ENCODE measurements around the gene ULK4.
"Not testable (repeated sequence)": the region's sequence is repeated elsewhere in the genome, so short reads cannot be mapped to it uniquely, and the experiment has no call there.

ULK4 gene

GRCh38 chr3:41418961-41419691 lies 542.8 kb downstream of the ULK4 start:
- no peak for TF ChIP-seq CTCF (conservative IDR thresholded peaks at IDR 0.05; ENCODE audit: low read length)
- no peak overlapping the region for H3K4me3 ChIP-seq (ENCODE audit: low read length)
- peak; percentile 1 for DNase-seq (ENCODE audit: low read depth)

DNA sequence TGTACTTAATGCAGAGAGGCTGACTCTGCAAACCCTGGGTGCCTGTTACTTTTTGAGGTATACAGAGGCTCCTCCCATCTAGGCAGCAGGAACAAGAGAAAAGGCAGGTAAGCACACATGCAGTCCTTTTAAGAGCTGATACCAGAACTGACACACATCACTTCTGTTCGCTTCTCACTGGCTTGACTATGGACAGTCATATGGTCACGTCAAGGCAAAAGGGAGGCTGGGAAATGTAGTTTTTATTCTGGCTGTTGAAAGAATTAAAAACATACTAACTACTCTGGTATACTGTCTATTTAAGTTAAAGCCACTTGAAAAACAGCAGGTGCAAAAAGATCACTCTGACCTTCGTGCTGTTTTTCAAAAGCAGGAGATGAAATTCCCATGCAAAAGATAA lies 544.3 kb downstream of the ULK4 start:
- H3K4me3 ChIP-seq (ENCODE audit: low read length), result no peak overlapping the region
- DNase-seq (ENCODE audit: low read depth), result no peak
- TF ChIP-seq CTCF (conservative IDR thresholded peaks at IDR 0.05; ENCODE audit: low read length), result no peak

GRCh38 chr3:41411065-41411464 lies 550.8 kb downstream of the ULK4 start:
- no peak overlapping the region for H3K4me3 ChIP-seq (ENCODE audit: low read length)

DNA sequence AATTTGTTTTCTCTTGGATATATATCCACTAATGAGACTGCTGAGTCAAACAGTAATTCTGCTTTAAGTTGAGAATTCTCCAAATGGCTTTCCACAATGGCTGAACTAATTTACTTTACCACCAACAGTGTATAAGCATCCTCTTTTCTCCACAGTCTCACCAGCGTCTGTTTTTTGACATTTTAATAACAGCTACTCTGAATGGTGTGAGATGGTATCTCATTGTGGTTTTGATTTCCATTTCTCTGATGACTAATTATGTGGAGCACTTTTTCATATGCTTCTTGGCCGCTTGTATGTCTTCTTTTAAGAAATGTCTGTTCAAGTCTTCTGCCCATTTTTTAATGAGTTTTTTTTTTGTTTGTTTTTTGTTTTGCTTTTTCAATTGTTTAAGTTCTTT lies 556.4 kb downstream of the ULK4 start:
- no peak overlapping the region for H3K4me3 ChIP-seq (ENCODE audit: low read length)
- DNase-seq (ENCODE audit: low read depth), result peak; percentile 3
- TF ChIP-seq CTCF (conservative IDR thresholded peaks at IDR 0.05; ENCODE audit: low read length), result no peak

More at GRCh38 chr3:41411065-41411464, 550.8 kb downstream of the ULK4 start:
- no peak for TF ChIP-seq CTCF (conservative IDR thresholded peaks at IDR 0.05; ENCODE audit: low read length)
- DNase-seq (ENCODE audit: low read depth), result no peak

- TF ChIP-seq CTCF (conservative IDR thresholded peaks at IDR 0.05; ENCODE audit: low read length), result no peak
- DNase-seq (ENCODE audit: low read depth), result no peak
- H3K4me3 ChIP-seq (ENCODE audit: low read length), result no peak overlapping the region
Observed at GRCh38 chr3:41404582-41404981, 557.3 kb downstream of the ULK4 start.

- H3K4me3 ChIP-seq (ENCODE audit: low read length), result no peak overlapping the region
- TF ChIP-seq CTCF (conservative IDR thresholded peaks at IDR 0.05; ENCODE audit: low read length), result no peak
- no peak for DNase-seq (ENCODE audit: low read depth)
Observed at GRCh38 chr3:41394896-41395295, 567.0 kb downstream of the ULK4 start.

GRCh38 chr3:41370765-41371535 lies 591.0 kb downstream of the ULK4 start:
- not testable (repeated sequence) for DNase-seq (ENCODE audit: low read depth); H3K4me3 ChIP-seq (ENCODE audit: low read length)

Measured in AG10803 (cell line).